NCI-H748 (cell line): ENCODE measurements around the gene PAPPA.

Experiments used
- DNase-seq: peaks from one replicate; lab custom pipeline; 2025; ENCODE audit not compliant: unreplicated experiment; lab: John Stamatoyannopoulos, UW

Gene PAPPA

DNA sequence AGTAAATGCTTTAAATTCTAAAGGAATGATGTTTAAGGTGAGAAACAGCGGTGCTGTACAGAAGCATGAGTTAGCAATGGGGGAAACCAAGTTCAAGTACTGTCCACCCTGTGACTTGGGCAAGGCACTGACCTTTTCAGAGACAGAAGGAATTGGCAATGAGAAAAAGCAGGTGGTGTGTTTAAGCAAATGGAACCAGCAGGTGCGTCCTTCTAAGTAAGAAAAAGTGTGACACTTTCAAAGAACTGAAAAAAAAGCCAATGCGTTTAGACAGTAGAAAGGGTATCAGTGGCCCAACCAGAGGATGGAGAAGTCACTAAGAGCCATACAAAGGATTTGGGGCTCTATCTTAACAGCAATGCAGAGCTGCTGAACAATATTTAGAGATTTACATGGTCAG, 250.6 kb downstream of the PAPPA start:
- DNase-seq: no peak

DNA sequence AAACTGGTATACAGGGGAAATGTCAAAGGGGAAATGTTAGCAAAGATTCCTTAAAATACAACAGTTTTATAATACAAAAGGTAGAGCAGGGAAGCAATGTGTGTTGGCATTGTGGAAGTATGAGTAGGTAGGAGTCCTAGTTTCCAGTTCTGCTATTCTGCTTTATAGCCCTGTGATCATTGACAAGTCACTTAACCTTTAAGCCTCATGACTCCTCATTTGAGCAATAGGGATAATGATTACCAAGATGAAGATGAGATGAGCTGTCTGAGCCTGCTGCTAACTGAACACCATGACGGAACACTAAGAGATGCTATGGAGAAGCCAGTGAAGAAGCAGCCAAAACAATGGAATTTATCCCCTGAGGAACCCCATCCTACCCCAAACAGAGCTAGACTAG, 251.7 kb downstream of the PAPPA start:
- DNase-seq: no peak

DNA sequence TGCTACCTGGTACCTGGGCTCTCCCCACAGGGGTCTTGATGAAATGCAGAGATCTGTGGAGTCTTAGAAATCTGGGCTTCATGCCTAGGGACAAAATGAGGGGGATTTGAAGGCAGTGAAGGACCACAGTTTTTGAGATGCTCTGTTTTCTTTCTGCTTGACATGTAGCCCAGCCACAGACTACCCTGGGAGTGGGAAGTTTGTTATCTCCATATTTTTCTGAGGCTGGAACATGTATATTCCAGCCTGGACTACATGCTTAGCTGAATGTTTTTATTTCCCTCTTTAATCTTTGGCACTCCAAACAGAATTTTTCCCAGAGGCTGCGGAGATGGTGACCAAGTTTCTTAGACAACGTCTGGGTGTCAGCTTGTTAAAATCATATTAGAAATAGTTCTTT, 252.9 kb downstream of the PAPPA start:
- no peak for DNase-seq

DNA sequence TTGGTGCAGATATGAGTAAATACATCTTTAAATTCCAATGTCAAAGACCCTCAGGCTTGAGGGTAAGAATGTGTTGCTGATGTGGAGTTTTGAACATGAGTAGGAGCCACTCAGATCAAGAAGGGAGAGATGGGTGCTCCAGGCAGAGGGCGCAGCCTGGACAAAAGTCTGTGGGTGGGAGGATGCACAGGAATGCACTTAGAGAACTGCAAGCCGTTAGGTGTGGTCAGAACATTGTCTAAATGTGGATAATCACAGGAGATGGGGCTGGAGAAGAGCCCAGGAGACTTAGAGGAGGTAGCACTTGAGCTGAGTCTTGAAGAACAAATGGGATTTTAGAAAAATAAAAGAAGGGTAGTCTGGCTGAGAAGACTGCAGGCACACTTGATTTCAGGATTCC, 255.5 kb downstream of the PAPPA start:
- DNase-seq: no peak

DNA sequence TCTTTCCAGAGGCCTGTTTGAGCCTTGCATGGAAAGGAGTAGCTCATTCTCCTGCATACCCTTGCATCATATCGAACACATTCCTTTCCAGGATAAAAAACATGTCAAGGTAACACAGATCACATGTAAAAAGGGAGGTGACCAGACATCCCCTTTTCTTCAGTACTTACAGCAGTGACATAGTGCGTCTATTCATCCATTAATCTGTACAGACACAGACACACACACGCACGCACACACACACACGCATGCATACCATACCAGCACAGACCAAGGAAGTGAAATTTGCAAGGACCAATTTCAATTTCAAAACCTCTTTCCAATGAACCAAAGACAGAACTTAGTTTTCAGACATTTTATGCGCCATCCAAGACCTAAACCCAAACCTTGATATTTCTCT, 256.0 kb downstream of the PAPPA start:
- no peak for DNase-seq

DNA sequence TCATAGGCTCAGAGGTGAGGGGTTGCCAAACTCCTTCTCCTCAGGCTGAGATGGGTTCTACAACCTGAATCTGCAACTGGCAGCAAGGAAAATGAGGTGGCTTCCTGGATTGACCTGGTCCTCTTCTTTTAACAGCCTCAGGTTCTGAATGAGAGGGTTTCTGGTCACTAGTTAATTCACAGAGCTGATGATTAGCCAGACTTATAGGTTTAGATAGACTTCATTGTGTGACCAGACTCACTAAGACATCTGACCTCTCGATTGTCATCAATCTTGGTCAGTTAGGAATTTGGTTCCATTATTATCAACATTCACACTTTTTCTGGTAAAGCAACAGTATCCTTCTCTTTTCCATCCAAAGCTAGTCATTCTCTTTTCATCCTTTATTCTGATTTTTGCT, 257.9 kb downstream of the PAPPA start:
- DNase-seq: no peak

DNA sequence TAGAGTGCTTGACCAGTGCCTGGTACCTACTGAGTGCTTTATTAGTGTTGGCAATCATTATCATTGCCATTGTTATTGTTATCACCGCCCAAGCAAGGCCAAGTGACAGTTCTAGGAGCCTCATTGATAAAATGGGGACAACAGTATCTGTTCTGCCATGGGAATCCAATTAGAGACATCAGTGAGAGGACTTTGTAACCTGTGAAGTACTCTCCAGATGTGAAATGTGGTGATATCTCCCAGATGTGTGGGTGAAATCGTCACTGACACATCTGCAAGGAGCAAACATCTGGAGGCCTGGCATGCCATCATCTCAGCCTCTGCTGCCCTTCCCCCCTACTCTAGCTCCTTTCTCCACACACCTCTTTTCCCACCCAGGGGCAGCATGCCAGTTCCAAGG, 260.8 kb downstream of the PAPPA start:
- DNase-seq: no peak

DNA sequence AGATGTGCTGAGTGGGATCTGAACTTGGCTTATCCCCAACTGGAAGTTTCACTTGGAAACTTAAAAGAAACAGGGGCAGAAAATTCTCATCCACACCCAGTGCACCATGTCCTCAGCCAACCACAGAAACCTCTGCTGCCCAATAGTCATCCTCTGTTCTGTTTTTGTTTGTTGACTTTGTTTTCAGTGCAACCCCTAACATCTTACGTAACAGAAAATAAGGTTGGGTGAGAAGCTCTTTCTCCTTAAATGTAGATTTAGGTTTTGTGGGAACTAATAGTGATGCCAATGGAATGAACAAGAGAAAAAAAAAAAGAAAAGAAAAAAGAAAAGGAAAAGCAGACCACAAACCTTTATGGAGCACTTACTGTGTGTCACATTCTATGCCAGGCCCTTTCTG, 262.8 kb downstream of the PAPPA start:
- no peak for DNase-seq

DNA sequence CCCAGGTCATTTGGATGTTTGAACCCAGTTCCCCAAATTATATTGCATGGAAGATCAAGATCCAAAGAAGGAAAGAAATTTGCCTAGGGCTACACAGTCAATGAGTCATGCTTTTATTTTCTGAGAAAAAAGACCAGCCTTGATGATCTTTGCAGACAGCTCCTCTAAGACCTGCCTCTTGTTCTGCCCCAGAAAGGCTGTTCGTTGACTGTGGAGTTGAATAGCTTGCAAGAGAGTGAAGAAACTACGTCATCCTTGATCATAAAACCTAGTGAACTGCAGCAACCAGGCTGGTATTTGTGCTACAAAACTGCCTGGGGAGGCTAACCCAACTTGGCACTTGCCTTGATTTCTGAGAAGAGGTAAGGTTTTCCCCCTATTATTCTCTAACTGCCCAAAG, 263.9 kb downstream of the PAPPA start:
- no peak for DNase-seq

DNA sequence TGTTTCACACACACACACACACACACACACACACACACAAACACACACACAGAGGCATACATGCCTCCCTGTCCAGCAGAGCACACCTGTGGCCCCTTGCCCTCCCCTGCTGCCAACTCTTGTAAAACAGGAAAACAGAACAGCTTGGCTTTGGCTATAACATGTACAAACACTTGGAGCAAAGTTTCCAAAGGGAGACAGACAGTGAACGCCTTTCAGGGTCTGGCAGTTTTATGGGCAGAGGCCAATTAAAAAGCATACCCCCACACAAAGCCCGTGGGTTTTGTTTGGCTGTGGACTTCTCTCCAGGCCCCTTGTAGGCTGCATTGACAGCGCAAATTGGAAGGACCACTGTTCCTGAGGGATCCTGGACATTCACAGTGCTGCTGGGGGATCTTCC, 265.6 kb downstream of the PAPPA start:
- DNase-seq: no peak

DNA sequence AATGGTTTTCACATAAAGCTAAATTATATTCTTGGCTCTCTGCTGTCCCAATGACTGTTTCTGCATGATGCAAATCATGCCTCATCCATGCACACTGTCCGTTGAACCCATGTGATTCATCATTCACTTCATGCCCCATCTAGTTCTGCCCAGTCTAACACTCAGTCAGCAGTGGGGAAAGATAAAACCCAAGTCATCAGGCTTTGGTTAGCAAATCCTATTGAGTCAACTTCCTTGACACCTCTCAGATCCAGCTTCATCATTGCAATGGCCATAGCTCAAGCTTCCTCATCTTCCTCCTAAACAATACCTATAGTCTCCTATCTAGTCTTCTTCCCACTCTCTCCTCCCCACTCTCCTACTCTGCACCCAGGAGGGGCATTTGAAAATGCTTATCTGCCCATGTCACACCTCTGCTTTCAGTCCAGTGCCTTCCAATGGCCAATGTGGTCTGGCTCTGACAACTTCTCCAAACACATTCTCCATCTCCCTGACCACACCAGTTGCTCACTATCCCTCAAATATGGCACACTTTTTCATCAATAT, 267.5 kb downstream of the PAPPA start:
- no peak for DNase-seq

DNA sequence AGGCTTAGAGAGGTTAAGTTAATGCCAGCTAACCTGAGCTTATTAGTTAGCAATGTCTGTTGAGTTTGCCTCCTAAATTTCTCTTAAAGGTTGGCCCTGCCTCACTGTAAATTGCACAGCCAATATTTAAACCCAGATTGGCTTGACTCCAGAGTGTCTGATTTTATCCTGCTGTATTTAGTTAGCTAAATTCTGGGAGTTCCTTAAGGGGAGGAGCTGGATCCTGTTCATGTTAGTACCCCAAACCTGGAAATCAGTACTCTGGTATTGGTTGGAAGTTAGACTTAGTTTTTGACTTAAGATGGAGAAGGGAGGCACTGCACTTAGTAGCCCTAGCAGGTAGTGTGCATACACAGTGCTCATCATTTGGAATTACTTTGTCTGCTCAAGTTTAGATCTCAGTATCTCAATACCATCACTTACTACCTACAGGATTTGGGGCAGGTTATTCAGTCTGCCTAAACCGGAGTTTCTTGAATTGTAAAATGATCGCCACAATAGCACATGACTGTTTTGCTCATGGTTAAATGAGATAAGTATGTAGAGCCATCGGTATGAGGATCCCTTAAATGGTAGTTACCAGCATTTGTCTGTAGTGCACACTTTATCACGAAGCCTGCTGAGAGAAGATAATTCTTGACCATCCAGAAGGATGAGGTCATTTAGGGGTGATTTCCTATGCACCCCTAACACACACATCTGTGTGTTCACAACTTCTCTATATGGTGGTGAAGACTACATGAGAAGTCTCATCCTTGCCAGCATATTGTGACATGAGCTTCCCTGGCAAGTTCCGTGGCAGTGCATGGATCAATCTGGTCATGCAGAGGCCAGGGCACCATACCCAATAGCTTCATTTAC, 268.8 kb downstream of the PAPPA start:
- DNase-seq: no peak

DNA sequence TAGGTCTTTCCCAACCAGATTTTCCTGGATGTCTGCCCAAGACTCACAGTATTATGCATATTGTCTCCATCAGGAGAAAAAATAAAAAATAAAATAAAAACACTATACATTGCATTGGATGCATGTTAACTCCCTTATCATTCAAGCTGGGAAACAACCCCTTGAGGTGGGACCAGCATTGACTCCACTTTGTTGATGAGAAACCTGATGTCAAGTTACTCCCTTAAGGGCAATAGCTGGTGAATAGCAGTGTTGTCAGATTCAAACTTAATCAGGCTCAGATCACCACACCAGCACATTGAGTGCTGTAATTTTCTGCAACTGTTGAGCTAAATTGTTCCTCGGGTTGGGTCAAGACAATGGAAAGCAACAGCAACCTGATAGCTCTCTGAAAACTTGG, 269.6 kb downstream of the PAPPA start:
- DNase-seq: no peak

DNA sequence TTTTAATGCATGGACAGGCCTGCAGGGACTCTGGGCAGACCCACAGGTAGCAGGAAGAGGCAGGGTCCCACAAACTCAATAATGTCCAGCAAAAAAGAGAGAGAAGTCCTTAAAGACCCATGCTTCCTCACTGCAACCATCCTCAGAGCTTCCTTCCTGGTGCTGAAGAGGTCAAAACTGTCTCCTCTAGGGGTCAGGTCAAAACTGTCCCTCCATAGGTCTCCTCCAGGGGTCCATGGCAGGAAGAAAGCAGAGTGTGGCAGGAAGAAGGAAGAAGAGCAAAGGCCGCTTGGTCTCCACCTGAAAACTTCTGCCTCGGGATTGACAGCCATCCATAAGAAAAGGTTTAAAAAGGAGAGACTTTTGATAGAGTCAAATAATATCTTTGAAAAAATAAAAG, 271.7 kb downstream of the PAPPA start:
- DNase-seq: no peak

DNA sequence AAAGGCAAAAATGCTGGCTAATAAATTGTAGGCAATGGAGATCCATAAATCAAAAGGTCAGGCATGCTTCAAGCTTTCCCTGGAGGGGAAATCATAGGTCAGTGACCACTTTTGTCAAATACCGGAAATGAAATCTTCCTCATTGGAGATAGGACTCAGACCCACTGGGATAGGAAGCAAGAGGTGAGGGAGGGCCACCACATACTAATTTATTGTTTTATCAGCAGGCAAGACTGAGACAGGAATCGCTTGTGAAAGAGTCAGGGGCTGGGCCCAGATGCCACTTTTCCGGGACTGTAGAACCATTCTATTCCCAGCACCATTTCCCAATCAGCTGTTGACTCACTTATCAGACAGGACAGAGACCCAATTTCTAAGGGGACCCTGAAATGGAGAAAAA, 277.3 kb downstream of the PAPPA start:
- no peak for DNase-seq

DNA sequence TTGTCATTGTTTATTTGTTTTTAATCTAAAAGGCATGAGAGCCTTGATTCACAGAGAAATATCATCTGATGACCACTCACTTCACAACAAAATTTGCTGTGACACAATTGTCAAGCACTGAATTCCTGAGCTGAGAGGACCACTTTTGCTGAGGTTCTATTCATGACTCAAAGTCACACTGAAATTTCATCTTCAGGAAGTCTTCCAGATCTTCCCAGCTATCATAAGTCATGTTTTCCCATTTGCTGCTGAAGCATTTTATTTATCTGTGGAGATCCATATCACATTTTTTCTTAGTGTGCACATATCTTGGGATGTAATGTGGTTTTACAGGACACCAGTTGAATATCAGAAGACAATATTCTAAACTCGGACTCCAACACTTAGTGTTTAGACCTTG, 278.5 kb downstream of the PAPPA start:
- no peak for DNase-seq

DNA sequence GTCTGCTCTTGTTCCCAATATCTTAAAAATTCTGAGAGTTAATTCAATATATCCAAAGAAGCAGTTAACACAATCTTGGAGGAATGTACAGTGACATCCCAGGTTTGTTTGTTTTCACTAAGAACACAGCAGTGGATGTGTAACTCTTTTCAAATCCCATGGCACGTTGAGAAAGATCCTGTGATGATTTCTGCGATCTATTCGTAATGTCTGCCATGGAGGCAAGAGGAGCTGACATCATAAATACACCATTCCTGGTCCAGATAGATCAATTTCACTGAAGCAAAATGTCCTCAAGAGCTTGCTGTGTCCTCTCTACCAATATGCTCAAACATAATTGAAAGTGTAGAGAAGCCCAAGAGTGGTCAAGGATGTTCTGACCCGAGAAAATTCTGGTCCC, 280.7 kb downstream of the PAPPA start:
- no peak for DNase-seq

DNA sequence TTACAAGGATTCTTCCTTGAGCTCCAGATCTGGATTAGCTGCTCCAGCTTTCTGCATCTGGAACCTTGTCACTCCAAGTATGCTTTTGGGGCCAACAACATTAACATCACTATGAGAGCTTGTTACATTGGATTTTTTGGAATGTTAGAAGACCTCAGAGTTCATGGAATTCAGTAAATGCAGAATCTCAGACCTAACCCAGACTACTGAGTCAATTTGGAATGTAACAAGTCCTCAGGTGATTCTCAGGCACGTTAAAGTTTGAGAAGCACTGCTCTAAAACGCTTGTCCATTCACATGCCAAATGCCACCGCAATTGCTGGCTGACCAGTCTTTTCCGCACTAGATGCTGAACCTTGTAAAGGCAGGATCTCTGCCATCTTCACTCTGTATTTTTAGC, 282.1 kb downstream of the PAPPA start:
- DNase-seq: no peak

DNA sequence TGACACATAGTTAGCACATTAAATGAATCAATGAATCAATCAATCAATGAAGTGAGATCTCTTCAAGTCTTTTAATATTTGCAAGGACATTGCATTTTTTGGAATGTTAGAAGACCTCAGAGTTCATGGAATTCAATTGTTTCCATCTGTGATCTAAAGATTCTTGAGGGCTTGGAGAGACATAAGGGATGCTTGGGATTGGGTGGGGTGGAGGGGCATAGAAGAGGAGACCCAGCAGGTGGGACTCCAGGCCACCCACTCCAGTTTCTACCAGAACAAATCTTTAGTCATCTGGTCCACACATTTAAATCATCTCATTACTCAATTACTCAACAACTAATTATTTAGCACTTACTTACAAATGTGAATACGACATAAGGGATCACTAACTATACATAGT, 282.5 kb downstream of the PAPPA start:
- no peak for DNase-seq

DNA sequence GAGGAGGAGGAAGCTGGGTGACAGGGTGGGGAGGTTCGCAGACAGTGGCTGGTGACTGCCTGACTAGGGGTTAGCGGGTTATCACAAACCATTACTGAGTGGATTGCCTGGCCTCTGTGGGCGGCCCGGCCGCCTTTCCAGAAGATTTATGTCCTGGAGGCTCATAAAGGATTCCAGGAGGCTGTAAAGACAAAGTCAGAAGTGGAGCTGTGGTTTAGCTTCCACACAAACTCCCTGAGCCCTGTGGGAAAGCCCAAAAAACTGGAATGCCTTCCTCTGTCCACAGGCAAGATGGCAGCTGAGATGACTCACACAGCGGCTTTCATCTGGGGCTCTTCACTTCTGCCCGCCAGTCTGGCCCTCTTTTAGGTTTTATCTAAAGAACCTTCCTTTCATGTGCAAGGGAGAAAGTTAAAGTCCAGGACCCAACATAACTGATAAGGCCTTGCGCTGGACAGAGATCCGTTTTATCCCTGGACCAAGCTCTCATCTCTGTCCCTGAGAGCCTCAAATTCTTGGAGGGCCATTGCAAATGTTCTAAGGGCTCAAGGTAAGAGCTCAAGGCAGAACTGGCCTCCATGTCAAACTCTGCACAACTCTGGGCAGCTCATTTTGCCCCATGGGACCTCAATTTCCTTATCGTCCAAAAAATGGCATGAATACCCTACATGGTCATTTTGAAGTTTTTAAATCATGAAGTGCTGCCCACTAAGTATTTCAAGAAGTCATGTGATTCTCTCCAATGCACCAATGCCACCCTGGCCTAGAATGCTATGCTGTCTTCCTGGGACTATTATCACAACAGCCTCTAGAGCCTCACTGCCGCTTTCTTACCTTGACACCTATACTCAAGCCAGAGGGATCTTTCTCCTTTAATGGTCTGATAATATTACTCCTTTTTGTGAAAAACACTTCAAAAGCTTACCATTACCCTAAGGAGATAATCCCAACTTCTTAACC, 284.1 kb downstream of the PAPPA start:
- no peak for DNase-seq

DNA sequence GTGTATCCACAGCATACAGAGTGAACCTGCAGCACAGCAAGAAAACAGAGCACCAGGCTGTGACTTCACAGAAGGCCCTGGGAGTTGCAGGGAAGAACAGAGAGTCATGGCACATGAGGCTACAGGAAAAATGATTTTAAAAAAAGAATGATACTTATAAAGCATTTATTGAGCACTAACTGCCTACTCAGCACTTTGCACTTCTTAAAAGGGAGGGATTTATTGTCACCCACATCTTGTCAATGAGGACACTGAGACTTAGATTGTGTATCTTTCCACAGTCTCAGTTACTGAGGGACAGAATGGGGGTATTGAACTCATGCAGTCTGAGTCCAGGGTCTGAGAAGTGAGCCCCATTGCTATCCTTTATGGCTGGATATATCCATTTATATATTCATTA, 288.9 kb downstream of the PAPPA start:
- DNase-seq: no peak

DNA sequence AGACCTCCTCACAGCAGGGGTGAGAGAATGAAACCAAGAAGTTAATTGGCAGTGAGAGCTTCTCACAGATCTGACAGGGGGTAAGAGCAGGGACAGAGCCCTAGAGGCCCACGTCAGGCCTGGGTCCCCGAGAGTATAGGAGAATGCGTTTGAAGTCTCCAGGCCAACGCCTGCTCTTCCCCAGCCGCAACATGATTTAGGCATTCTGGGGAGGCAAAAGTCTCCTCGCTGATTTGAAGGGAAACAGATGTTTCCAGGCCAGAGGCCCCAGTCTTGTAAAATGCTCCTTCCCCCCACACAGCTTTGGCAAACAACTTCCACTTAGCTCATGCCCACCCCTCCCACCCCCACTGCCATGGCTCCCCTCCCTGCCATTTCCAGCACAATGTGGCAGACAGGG, 294.3 kb downstream of the PAPPA start:
- no peak for DNase-seq
